WTC11 (cell line): ENCODE data around the gene DNAJC15.

Experiments used
- CBFB ChIP-seq: sonication (generic); formaldehyde crosslinking; IDR thresholded peaks from 2 replicates; pipeline ENCODE4 v1.8.1; 2022; ENCODE audit warnings: mild to moderate bottlenecking, low read depth, missing genetic modification reagents
- CDX4 ChIP-seq: fragments of 250-450 bp; sonication (Bioruptor Pico); IDR thresholded peaks from 2 replicates; pipeline ENCODE4 v1.9.0; 2021; ENCODE audit warnings: moderate library complexity, mild to moderate bottlenecking, inconsistent platforms, borderline replicate concordance
- CTCF ChIP-seq: fragments of 200-600 bp; IDR thresholded peaks from 2 replicates; pipeline ENCODE4 v1.8.0; 2022; ENCODE audit warnings: antibody characterized with exemption
- FOXK1 ChIP-seq: sonication (generic); formaldehyde crosslinking; IDR thresholded peaks from 2 replicates; pipeline ENCODE4 v1.8.0; 2022; ENCODE audit warnings: mild to moderate bottlenecking, moderate library complexity, missing genetic modification reagents
- ZNF512 ChIP-seq: sonication (generic); formaldehyde crosslinking; IDR thresholded peaks from 2 replicates; pipeline ENCODE4 v1.8.1; 2022; ENCODE audit warnings: missing genetic modification reagents, borderline replicate concordance

- TF ChIP-seq CTCF (no peak), ZNF512 (CRISPR knock-in tag) (no peak), CBFB (CRISPR knock-in tag) (no peak), CDX4 (CRISPR knock-in tag) (no peak), FOXK1 (CRISPR knock-in tag) (no peak)
These were observed 37.2 kb upstream of the DNAJC15 start for GRCh38 chr13:42986176-42986574.
